ENCODE measurements around the gene TMPO. TPM values are rescaled to one million over a fixed set of nuclear protein-coding genes. Genes with fewer than 3 reads are reported as not detected.
A peak's percentile ranks its signal among the peaks of the same experiment; 100 is the strongest.

TMPO gene
- polyA plus RNA-seq, 3 donors: 35.7 to 67.3 (median 52.1) TPM

GRCh38 chr12:98593351-98594049 lies 78.1 kb downstream of the TMPO start, which contains the start of gene SLC25A3:
TSS of gene SLC25A3 (plus strand) at chr12:98593686. CDS start at chr12:98593979, 293 bp downstream.
- H3K36me3 ChIP-seq (replicated peaks in 1 of 2; ENCODE audit: control insufficient read depth in 1 of 2, insufficient read depth in 2 of 2, low read length in 2 of 2): peaks cover 32 to 33% of the 10 kb centered on the region in 2 donors
- DNase-seq: peak; percentile 98 to 99 (median 98)
- under 1% methylated on average over 59 of the region's 67 CpGs for WGBS (ENCODE audit: insufficient coverage)
- H3K27me3 ChIP-seq (ENCODE audit: control insufficient read depth in 2 of 2, insufficient read depth in 2 of 2, low read length in 2 of 2): no peaks in the 10 kb centered on the region
- H3K4me2 ChIP-seq (replicated peaks; ENCODE audit: extremely low read depth, low read length, poor library complexity, severe bottlenecking): peak within 1 kb of the TSS; percentile 96
- Mint-ChIP-seq H3K4me3 (peak within 1 kb of the TSS; percentile 90 to 97), H3K9me3 (peaks cover 0 to 2% (median 0%) of the 10 kb centered on the region in 7 donors), H3K27me3 (ENCODE audit: low read depth in 3 of 3) (peaks cover 2% of the 10 kb centered on the region in 3 donors), H3K4me1 (peaks cover 24% of the 10 kb centered on the region), H3K36me3 (peaks cover 27 to 31% of the 10 kb centered on the region in 2 donors), H3K27ac (peak within 1 kb of the TSS; percentile 95 to 99 (median 97))
- H3K4me1 ChIP-seq (ENCODE audit: control insufficient read depth in 1 of 2, insufficient read depth in 2 of 2, low read length in 2 of 2): peaks cover 18 to 27% of the 10 kb centered on the region in 2 donors
- H3K9ac ChIP-seq (ENCODE audit: insufficient read depth, low read length, poor library complexity, severe bottlenecking): peak within 1 kb of the TSS; percentile 96
- peak within 1 kb of the TSS; percentile 92 to 95 for H3K27ac ChIP-seq (ENCODE audit: low read depth in 1 of 2, low read length in 2 of 2)
- H2AFZ ChIP-seq (ENCODE audit: insufficient read depth, low read depth, low read length, poor library complexity, severe bottlenecking): peak within 1 kb of the TSS; percentile 81
- no peaks in the 10 kb centered on the region for H3K9me3 ChIP-seq (replicated peaks in 1 of 2; ENCODE audit: control insufficient read depth in 1 of 2, insufficient read depth in 1 of 2, low read length in 2 of 2)
- H3K4me3 ChIP-seq (replicated peaks in 1 of 3; ENCODE audit: low read depth in 2 of 3, low read length in 3 of 3): peak within 1 kb of the TSS; percentile 87 to 93 (median 87)
- peaks cover 43% of the 10 kb centered on the region for H4K20me1 ChIP-seq (ENCODE audit: insufficient read depth, low read length)
- TF ChIP-seq, protein P1, sequence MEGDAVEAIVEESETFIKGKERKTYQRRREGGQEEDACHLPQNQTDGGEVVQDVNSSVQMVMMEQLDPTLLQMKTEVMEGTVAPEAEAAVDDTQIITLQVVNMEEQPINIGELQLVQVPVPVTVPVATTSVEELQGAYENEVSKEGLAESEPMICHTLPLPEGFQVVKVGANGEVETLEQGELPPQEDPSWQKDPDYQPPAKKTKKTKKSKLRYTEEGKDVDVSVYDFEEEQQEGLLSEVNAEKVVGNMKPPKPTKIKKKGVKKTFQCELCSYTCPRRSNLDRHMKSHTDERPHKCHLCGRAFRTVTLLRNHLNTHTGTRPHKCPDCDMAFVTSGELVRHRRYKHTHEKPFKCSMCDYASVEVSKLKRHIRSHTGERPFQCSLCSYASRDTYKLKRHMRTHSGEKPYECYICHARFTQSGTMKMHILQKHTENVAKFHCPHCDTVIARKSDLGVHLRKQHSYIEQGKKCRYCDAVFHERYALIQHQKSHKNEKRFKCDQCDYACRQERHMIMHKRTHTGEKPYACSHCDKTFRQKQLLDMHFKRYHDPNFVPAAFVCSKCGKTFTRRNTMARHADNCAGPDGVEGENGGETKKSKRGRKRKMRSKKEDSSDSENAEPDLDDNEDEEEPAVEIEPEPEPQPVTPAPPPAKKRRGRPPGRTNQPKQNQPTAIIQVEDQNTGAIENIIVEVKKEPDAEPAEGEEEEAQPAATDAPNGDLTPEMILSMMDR (IDR thresholded peaks at IDR 0.05): no peak
- peaks cover 50% of the 10 kb centered on the region for H3K79me2 ChIP-seq (ENCODE audit: insufficient read depth, low read length)
- intact Hi-C loops (cut with micrococcal nuclease): loop anchor here (2.0 to 5.0 kb wide), 2 partner anchors 51 to 54 kb away; partner anchors contain the start of genes APAF1 (in 2 of the 2) and IKBIP (in 1 of the 2)

GRCh38 chr12:98594050-98594835 lies 78.9 kb downstream of the TMPO start:
- Histone ChIP-seq H3K27me3 (ENCODE audit: control insufficient read depth in 2 of 2, insufficient read depth in 2 of 2, low read length in 2 of 2) (no peaks in the 10 kb centered on the region), H3K4me3 (replicated peaks in 1 of 3; ENCODE audit: low read depth in 2 of 3, low read length in 3 of 3) (peak overlapping the region; percentile 76 to 93 (median 87)), H2AFZ (ENCODE audit: insufficient read depth, low read depth, low read length, poor library complexity, severe bottlenecking) (peak overlapping the region; percentile 71), H3K9ac (ENCODE audit: insufficient read depth, low read length, poor library complexity, severe bottlenecking) (peak overlapping the region; percentile 96), H3K27ac (ENCODE audit: low read depth in 1 of 2, low read length in 2 of 2) (peak overlapping the region; percentile 92 to 95), H3K36me3 (replicated peaks in 1 of 2; ENCODE audit: control insufficient read depth in 1 of 2, insufficient read depth in 2 of 2, low read length in 2 of 2) (peaks cover 39 to 41% of the 10 kb centered on the region in 2 donors), H4K20me1 (ENCODE audit: insufficient read depth, low read length) (peaks cover 50% of the 10 kb centered on the region), H3K4me2 (replicated peaks; ENCODE audit: extremely low read depth, low read length, poor library complexity, severe bottlenecking) (peak overlapping the region; percentile 96), H3K4me1 (ENCODE audit: control insufficient read depth in 1 of 2, insufficient read depth in 2 of 2, low read length in 2 of 2) (peaks cover 18 to 27% of the 10 kb centered on the region in 2 donors), H3K79me2 (ENCODE audit: insufficient read depth, low read length) (peaks cover 58% of the 10 kb centered on the region), H3K9me3 (replicated peaks in 1 of 2; ENCODE audit: control insufficient read depth in 1 of 2, insufficient read depth in 1 of 2, low read length in 2 of 2) (no peaks in the 10 kb centered on the region)
- peaks cover 0 to 2% (median 0%) of the 10 kb centered on the region in 7 donors for H3K9me3 Mint-ChIP-seq
- H3K27ac Mint-ChIP-seq: peak overlapping the region; percentile 95 to 99 (median 96)
- peak; percentile 42 to 67 (median 56) for DNase-seq
- under 1% methylated on average over 30 of the region's 35 CpGs for WGBS (ENCODE audit: insufficient coverage)
- peaks cover 24% of the 10 kb centered on the region for H3K4me1 Mint-ChIP-seq
- peak overlapping the region; percentile 90 to 93 for H3K4me3 Mint-ChIP-seq
- H3K36me3 Mint-ChIP-seq: peaks cover 32 to 39% of the 10 kb centered on the region in 2 donors
- peaks cover 2% of the 10 kb centered on the region in 3 donors for H3K27me3 Mint-ChIP-seq (ENCODE audit: low read depth in 3 of 3)
- TF ChIP-seq, protein P1 (IDR thresholded peaks at IDR 0.05): no peak
- intact Hi-C loops (cut with micrococcal nuclease): loop anchor here (2.0 to 5.0 kb wide), 2 partner anchors 51 to 53 kb away; partner anchors contain the start of genes APAF1 (in 2 of the 2) and IKBIP (in 1 of the 2)

Data from CD14-positive monocyte (primary cell).